Measurements from ENCODE around the gene RAB7A.

RAB7A gene

DNA sequence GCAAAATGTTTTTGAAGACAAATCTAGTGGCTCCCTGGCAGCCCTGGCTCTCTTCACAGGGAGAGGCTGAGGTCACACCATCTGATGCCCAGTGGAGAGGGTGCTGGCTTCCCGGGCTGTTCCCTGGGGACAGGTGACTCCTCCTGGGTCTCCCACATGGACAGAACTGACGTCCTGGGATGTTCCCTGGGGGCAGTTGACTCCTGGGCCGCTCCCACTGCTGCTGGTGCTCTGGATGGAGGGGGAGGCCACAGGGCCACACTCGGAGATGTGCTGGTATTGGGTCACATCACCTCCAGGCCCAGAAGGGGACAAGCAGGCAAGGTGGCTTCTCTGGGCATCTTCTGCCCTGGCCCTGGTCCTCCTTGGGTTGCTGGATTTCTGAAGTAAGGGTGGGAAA, 125.6 kb downstream of the RAB7A start:
- no peak for DNase-seq (ENCODE audit: low read depth)

DNA sequence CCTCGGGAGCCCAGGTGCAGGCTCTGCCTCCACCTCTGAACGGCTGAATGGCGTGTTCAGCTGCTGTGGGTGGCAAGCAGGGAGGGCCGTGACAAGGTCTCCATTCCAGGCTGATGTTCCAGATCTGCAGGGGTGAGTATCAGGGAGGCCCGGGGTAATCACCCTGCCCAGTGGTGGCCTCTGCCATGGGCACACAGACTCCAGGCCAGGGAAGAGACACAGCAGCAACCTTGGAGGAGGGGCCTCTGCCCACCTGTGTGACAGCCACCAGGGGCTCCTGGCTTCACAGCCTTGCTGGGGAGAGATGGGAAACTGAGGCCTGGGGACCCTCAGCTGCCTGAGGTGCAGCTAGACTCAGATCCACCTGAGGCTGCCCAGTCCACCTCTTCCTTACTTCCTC, 127.8 kb downstream of the RAB7A start:
- DNase-seq (ENCODE audit: low read depth) = no peak

DNA sequence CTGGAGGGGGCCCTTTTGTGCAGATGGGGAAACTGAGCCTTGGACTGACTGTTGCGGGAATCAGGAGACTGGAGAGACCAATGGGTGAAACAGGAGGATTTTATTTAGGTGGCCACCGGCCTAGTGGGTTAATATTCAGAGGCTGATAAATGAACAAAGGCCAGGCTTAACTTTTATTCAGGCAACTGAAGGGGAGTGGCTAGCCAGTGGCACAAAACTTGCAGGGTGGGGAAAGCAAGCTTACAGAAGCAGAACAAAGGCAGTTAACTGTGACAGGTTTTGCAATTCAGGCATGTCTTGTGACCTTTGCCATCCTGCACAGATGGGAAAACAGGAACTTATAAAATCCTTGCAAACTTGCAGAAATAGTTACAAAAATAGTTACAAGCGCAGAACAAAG, 128.5 kb downstream of the RAB7A start:
- no peak for DNase-seq (ENCODE audit: low read depth)

DNA sequence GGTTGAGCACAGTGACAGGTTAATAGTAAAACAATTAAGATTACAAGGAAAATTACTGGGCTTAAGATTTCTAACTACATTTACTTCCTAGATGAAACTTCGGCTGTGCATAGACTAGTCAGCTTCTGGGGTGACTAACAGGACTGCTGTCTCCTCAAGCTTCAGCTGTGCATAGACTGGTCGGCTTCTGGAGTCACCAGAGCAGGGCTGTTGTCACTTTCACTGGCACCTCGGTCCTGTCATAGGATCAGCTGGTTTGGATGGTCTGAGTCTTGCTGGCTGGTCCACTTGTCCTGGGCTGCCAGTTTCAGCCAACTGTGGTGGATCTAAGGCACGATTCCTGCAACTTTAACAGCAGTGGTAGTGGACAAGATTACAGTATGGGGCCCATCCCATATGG, 129.6 kb downstream of the RAB7A start:
- no peak for DNase-seq (ENCODE audit: low read depth)

DNA sequence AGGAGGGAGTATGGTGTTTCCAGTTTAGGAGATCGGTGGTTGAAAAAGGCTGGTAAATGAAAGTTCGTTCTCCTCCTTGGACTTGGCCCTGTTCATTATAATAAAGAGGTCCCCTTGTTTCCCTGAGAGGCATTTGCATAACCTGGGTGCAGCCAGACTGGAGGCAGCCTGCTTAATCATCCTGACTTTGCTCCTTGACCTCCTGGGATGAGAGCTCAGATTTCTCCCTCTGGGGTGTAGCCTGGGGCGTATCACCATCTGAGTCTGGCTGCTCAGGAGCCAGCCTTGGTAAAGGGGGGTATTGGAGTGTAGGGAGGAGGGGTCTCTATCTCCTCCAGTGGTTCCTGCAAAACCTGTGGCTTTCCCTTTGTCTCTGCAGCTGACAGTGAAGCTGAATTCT, 132.2 kb downstream of the RAB7A start:
- DNase-seq (ENCODE audit: low read depth) = no peak

DNA sequence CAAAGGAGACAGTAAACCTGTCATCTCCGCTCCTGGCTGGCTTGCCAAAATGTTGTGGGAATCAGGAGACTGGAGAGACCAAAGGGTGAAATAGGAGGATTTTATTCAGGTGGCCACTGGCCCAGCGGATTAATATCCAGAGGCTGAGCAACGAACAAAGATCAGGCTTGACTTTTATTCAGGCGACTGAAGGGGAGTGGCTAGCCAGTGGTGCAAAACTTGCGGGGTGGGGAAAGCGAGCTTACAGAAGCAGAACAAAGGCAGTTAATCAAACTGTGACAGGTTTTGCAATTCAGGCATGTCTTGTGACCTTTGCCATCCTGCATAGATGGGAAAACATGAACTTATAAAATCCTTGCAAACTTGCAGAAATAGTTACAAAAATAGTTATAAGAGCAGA, 133.6 kb downstream of the RAB7A start:
- DNase-seq (ENCODE audit: low read depth) = no peak

DNA sequence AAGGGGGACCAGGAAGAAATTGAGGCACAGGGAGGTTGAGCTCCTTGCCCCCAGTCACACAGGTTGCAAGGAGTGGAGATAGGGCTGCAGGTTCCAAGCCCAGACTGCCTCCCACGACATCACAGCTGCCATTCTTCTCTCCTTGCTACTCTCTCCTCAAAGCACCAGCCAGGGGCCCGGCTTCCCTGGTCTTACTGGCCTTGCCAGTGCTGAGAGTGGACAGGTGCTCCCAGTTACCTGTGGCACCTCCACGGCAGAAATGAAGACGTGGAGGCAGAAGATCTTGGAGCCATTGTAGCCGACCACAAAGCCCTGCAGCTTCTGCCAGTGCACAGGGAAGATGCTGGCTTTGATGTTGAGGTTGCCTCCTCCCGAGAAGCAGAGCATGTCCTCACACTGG, 135.5 kb downstream of the RAB7A start:
- DNase-seq (ENCODE audit: low read depth) = no peak

DNA sequence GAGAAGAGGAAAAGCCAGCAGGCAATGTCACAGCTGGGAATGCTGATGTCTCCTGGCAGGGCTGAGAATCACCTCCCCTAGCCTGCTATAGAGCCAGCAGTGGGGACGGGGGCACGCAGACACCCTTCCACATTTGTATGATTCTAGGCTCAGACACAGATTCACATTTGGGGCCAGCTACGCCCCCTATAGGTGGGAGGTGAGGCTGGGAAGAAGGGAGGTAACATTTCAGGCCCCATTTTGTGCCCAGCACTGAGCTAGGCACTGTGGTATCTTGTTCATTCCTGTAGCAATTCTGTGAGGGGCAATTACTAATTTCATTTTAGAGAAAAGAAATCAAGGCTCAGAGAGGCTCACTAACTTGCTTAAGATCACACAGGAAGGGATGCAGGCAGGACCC, 137.6 kb downstream of the RAB7A start:
- no peak for DNase-seq (ENCODE audit: low read depth)

Measured in stimulated activated CD8-positive, alpha-beta memory T cell treated with anti-CD3 and anti-CD28 coated beads, Interleukin-4, amount 100 ng/mL, for 24 hours (primary cell).